ENCODE data around the gene GARIN5A.

Gene GARIN5A

DNA sequence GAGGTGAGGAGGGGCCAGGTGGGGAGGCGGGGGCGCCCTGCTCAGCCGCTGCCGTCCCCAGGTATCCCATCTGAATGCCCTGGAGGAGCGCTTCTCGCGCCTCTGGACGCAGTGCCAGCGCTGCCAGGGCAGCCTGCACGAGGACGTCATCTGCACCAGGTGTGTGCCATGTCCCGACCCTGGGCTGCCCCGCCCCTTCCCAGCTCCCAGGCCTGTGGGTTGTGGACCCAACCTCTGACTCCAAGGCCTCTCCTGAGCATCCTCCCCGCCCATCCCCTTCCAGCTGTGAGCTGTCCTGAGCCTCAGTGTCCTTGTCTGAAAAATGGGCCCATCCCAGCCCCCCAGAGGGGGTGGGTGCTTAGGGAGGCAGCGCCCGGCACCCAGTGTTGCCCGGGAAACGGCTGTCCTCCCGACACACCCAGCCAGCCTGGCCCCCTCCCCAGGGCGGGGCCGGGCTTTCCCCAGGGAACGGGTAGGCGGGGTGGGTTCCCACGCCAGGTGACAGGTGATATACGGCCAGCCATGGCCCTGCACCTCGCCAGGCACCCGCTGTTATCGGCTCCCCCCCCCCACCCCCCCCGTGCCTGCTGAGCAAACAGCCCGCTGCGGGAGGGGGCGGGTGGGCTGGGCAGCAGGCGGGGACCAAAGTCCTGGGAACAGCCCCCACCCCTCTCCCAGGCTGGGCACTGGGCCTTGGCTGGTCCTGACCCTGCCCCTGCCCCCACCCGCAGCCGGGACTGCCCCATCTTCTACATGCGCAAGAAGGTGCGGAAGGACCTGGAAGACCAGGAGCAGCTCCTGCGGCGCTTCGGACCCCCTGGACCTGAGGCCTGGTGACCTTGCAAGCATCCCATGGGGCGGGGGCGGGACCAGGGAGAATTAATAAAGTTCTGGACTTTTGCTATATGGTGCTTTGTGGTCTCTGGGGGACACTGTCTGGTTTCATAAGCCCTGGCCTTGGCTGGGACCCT is 59.3 kb downstream of the GARIN5A start:
- Histone ChIP-seq H3K27ac (ENCODE audit: low read depth, low read length) (no peak overlapping the region), H3K36me3 (ENCODE audit: control insufficient read depth in 1 of 2, insufficient read depth in 2 of 2, low read length in 2 of 2) (no peaks in the 10 kb centered on the region), H3K4me3 (ENCODE audit: low read depth in 1 of 2, low read length in 2 of 2) (no peak overlapping the region), H3K27me3 (ENCODE audit: control insufficient read depth in 1 of 2, insufficient read depth in 2 of 2, low read length in 2 of 2) (peaks cover 17 to 19% of the 10 kb centered on the region in 2 donors), H3K9ac (ENCODE audit: low read depth in 1 of 2, low read length in 2 of 2) (no peak overlapping the region), H3K4me1 (ENCODE audit: control insufficient read depth in 1 of 2, insufficient read depth in 2 of 2, low read length in 2 of 2) (peaks cover 0 to 4% of the 10 kb centered on the region in 2 donors), H3K9me3 (ENCODE audit: control insufficient read depth in 1 of 2, low read length in 2 of 2) (no peaks in the 10 kb centered on the region)
